Measurements from ENCODE around the gene HOXB3. TPM values are rescaled to one million over a fixed set of nuclear protein-coding genes. Genes with fewer than 3 reads are reported as not detected.

HOXB3 gene
- total RNA-seq, 1 experiment from 2014 or later = not detected

DNA sequence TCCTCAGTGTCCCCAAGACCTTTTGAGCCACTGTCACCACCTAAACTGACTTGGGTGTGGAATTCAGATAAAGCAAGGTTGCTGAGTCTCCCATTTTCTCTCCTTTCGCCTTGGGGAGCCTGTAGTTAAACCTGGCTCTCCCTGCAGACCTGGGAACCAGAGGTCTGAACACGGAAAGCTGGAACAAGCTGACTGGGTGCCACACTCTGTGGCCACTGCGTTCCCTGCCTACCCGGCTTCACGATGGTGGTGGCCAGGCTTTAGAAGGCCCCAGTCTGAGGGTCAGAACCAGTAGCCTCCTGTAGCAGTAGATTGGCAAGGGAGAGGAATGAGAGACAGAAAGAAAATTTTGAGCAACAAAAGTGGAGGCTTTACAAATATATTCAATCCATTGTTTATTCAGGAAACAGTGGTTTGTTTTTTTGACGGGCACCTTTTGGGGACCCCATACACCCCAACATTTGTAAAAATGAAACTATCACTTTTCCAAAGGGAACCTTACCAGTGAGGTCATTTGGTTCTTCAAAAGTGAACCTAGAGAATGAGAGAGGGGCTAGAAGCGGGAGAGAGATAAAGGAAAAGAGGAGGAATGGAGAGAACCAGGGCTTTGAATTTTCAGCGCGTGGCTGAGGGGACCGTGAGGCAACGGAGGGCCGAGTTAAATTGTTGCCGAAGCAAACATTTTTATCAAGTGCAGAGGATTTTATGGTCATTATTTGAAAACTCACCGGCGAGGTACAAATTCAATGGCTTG lies 26.9 kb upstream of the HOXB3 start:
- H2BK12ac ChIP-seq (ENCODE audit: insufficient read length, low read depth, low read length) = no peak overlapping the region
- Mint-ChIP-seq H3K36me3 (ENCODE audit: insufficient read depth in 1 of 3, low read depth in 3 of 3) (no peaks in the 10 kb centered on the region; a peak in 1 of 7 replicates), H3K27me3 (ENCODE audit: low read depth) (peaks cover 100% of the 10 kb centered on the region), H3K27ac (no peak overlapping the region), H3K4me1 (peaks cover 6 to 26% of the 10 kb centered on the region in 2 experiments), H3K9me3 (peaks cover 5 to 30% of the 10 kb centered on the region in 2 experiments; a peak in 3 of 5 replicates), H3K4me3 (no peak overlapping the region)
- no peak overlapping the region for H2AK5ac ChIP-seq (ENCODE audit: insufficient read length, low read length)
- H3K79me2 ChIP-seq (ENCODE audit: insufficient read depth, low read length) = no peaks in the 10 kb centered on the region
- H2BK20ac ChIP-seq (ENCODE audit: low read depth, low read length, poor library complexity, severe bottlenecking) = no peak overlapping the region
- H3K27me3 ChIP-seq (ENCODE audit: insufficient read depth, low read length) = peaks cover 97% of the 10 kb centered on the region
- no peak overlapping the region for H3K9ac ChIP-seq (ENCODE audit: extremely low read depth, insufficient read length, low read length)
- no peaks in the 10 kb centered on the region for H3K9me3 ChIP-seq (ENCODE audit: control insufficient read depth, low read depth, low read length)
- H2AFZ ChIP-seq (ENCODE audit: low read length) = no peak overlapping the region
- no peak overlapping the region for H3K14ac ChIP-seq (ENCODE audit: insufficient read depth, low read length)
- no peak overlapping the region for H2BK15ac ChIP-seq (ENCODE audit: low read depth, low read length)
- TF ChIP-seq, protein P1, sequence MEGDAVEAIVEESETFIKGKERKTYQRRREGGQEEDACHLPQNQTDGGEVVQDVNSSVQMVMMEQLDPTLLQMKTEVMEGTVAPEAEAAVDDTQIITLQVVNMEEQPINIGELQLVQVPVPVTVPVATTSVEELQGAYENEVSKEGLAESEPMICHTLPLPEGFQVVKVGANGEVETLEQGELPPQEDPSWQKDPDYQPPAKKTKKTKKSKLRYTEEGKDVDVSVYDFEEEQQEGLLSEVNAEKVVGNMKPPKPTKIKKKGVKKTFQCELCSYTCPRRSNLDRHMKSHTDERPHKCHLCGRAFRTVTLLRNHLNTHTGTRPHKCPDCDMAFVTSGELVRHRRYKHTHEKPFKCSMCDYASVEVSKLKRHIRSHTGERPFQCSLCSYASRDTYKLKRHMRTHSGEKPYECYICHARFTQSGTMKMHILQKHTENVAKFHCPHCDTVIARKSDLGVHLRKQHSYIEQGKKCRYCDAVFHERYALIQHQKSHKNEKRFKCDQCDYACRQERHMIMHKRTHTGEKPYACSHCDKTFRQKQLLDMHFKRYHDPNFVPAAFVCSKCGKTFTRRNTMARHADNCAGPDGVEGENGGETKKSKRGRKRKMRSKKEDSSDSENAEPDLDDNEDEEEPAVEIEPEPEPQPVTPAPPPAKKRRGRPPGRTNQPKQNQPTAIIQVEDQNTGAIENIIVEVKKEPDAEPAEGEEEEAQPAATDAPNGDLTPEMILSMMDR (conservative IDR thresholded peaks at IDR 0.05) = no peak
- H3K18ac ChIP-seq (ENCODE audit: insufficient read length, low read depth, low read length) = no peak overlapping the region
- no peak overlapping the region for H4K91ac ChIP-seq (ENCODE audit: insufficient read length, low read depth, low read length)
- no peak overlapping the region for H2BK120ac ChIP-seq (ENCODE audit: low read depth, low read length, poor library complexity, severe bottlenecking)
- H4K8ac ChIP-seq (replicated peaks; ENCODE audit: insufficient read length, low read depth, low read length) = no peak overlapping the region
- WGBS (ENCODE audit: extremely low coverage, insufficient read length, low lambda C conversion rate) = no CpG with 5 or more reads among the region's 15 CpGs
- H3K23ac ChIP-seq (ENCODE audit: insufficient read length, low read depth, low read length) = no peak overlapping the region
- no peak overlapping the region for H3T11ph ChIP-seq (ENCODE audit: low read length)
- H3K23me2 ChIP-seq (ENCODE audit: insufficient read length, low read depth, low read length, poor library complexity, severe bottlenecking) = no peaks in the 10 kb centered on the region
- no peak overlapping the region for H4K5ac ChIP-seq (ENCODE audit: insufficient read length, low read depth, low read length)
- H3K56ac ChIP-seq (ENCODE audit: insufficient read length, low read depth, low read length) = no peak overlapping the region
- H3K27ac ChIP-seq (ENCODE audit: insufficient read length, low read depth, low read length) = no peak overlapping the region
- no peak overlapping the region for H3K4ac ChIP-seq (ENCODE audit: low read depth, low read length)
- H2BK5ac ChIP-seq (ENCODE audit: insufficient read length, low read length) = no peak overlapping the region
- no peaks in the 10 kb centered on the region for H4K20me1 ChIP-seq (ENCODE audit: control insufficient read depth, insufficient read depth, insufficient read length)
- no peak for DNase-seq
- H3K79me1 ChIP-seq (ENCODE audit: insufficient read depth, low read depth, low read length, poor library complexity, severe bottlenecking) = no peaks in the 10 kb centered on the region
- H3K4me2 ChIP-seq (ENCODE audit: insufficient read depth, insufficient read length, low read length) = no peak overlapping the region
- no peaks in the 10 kb centered on the region for H3K4me1 ChIP-seq (ENCODE audit: insufficient read depth, low read length)
